AG09309 (cell line): ENCODE measurements around the gene FXYD6.

Experiments used
- DNase-seq: peaks from one replicate; pipeline ENCODE4 v3.0.0-alpha.2; 2010; ENCODE audit warnings: low read depth
- H3K4me3 ChIP-seq: 2 replicates; pipeline ENCODE4 v1.5.1; 2011; ENCODE audit warnings: mild to moderate bottlenecking, low read depth, low read length, moderate library complexity; ENCODE audit not compliant: control insufficient read depth
- CTCF ChIP-seq: IDR thresholded peaks from 2 replicates; pipeline ENCODE4 v1.5.1; 2011; ENCODE audit warnings: mild to moderate bottlenecking, low read depth, low read length, inconsistent platforms; ENCODE audit not compliant: insufficient read depth, control insufficient read depth; ENCODE audit errors: missing control alignments

The FXYD6 gene

GRCh38 chr11:117900720-117901440 lies 24.4 kb upstream of the FXYD6 start:
- no peak for TF ChIP-seq CTCF
- H3K4me3 ChIP-seq: no peak overlapping the region
- DNase-seq: no peak

- no peak overlapping the region for H3K4me3 ChIP-seq
- DNase-seq: no peak
- TF ChIP-seq CTCF: no peak
These were observed 23.7 kb upstream of the FXYD6 start for GRCh38 chr11:117900121-117900648.

GRCh38 chr11:117898059-117898458 lies 21.6 kb upstream of the FXYD6 start:
- no peak for TF ChIP-seq CTCF
- no peak for DNase-seq
- no peak overlapping the region for H3K4me3 ChIP-seq

GRCh38 chr11:117892651-117893050 lies 16.2 kb upstream of the FXYD6 start:
- no peak overlapping the region for H3K4me3 ChIP-seq
- no peak for DNase-seq
- no peak for TF ChIP-seq CTCF

GRCh38 chr11:117891362-117891761 lies 14.9 kb upstream of the FXYD6 start:
- DNase-seq: no peak
- no peak for TF ChIP-seq CTCF
- no peak overlapping the region for H3K4me3 ChIP-seq

GRCh38 chr11:117888139-117888566 lies 11.7 kb upstream of the FXYD6 start:
- no peak for DNase-seq

More at GRCh38 chr11:117888139-117888566, 11.7 kb upstream of the FXYD6 start:
- no peak overlapping the region for H3K4me3 ChIP-seq
- no peak for TF ChIP-seq CTCF
